Prostate gland (tissue), 2 donors: ENCODE measurements around the gene ASGR1. TPM values are rescaled to one million over a fixed set of nuclear protein-coding genes. Genes with fewer than 3 reads are reported as not detected.

Experiments
- DNase-seq: peaks from one replicate; pipeline ENCODE4 v3.0.0-alpha.2; 2019; ENCODE audit warnings: low spot score
- H3K27ac ChIP-seq, 2 donors: fragments of 200-600 bp; sonication (generic); 2 replicates each; pipeline ENCODE4 v1.5.1; 2017 to 2019
- H3K27me3 ChIP-seq: fragments of 200-600 bp; sonication (generic); replicated peaks from 2 replicates; pipeline ENCODE4 v1.5.1; 2019; ENCODE audit not compliant: insufficient read depth
- H3K36me3 ChIP-seq, 2 donors: fragments of 200-600 bp; sonication (generic); 1 replicate in 1 of 2; 2 replicates in 1 of 2; pipeline versions ENCODE4 v1.5.1 to v1.8.1; 2017 to 2019
- H3K4me1 ChIP-seq: fragments of 200-600 bp; sonication (generic); replicated peaks from 2 replicates; pipeline ENCODE4 v1.5.1; 2019
- H3K4me3 ChIP-seq, 2 donors: fragments of 200-600 bp; sonication (generic); 2 replicates each; pipeline ENCODE4 v1.5.1; 2017 to 2019
- H3K9me3 ChIP-seq: fragments of 200-600 bp; sonication (generic); 2 replicates; pipeline ENCODE4 v1.5.1; 2017
- CTCF ChIP-seq, 4 experiments: fragments of 200-600 bp in 2 of 4; fragments of 450-650 bp in 2 of 4; sonication (generic) in 2 of 4; IDR thresholded peaks; 1 replicate in 3 of 4; 2 replicates in 1 of 4; pipeline ENCODE4 v1.5.1; 2016 to 2019; ENCODE audit warnings: antibody characterized with exemption in 4 of 4, mild to moderate bottlenecking in 2 of 4, moderate library complexity in 2 of 4
- POLR2A ChIP-seq: fragments of 450-650 bp; IDR thresholded peaks from one replicate; pipeline ENCODE4 v1.6.1; 2016; ENCODE audit warnings: antibody characterized with exemption, mild to moderate bottlenecking
- POLR2AphosphoS5 ChIP-seq: sonication (generic); formaldehyde crosslinking; IDR thresholded peaks from one replicate; pipeline ENCODE4 v1.6.1; 2017; ENCODE audit warnings: antibody characterized with exemption
- WGBS: methylation state at CpG from one replicate; pipeline ENCODE4 v1.1.5; 2018; 5-methylcytosine and 5-hydroxymethylcytosine counted together
- intact Hi-C: fragments of 100-400 bp; cut with DNase I; formaldehyde crosslinking; loops from one replicate; pipeline ENCODE4 v1.14.2; 2022
- total RNA-seq, 2 donors: library from RNA; depleted of rRNA; stranded (reverse); fragments of >200 nt; gene quantifications; one replicate each; pipeline ENCODE4 v1.1.0, GENCODE V29; 2016

Gene ASGR1
- 1 to 10 TPM in 1 of 2 donors, under 1 TPM in 1; 0.50 to 9.4 TPM for total RNA-seq

- intact Hi-C loops = loop anchor here (5.0 kb wide), 1 partner anchor 132 kb away; no protein-coding TSS in a partner anchor
- no peak for DNase-seq
- Histone ChIP-seq H3K27me3 (no peaks in the 10 kb centered on the region), H3K27ac (no peak within 1 kb of the TSS), H3K36me3 (no peaks in the 10 kb centered on the region), H3K9me3 (no peaks in the 10 kb centered on the region), H3K4me3 (no peak within 1 kb of the TSS), H3K4me1 (peaks cover 6% of the 10 kb centered on the region)
- TF ChIP-seq POLR2AphosphoS5 (no peak), POLR2A (no peak), CTCF (IDR thresholded peaks at IDR 0.05) (no peak)
- 60% methylated on average over 20 of the region's 20 CpGs for WGBS
Measured at GRCh38 chr17:7179317-7180254, at the start of gene ASGR1. TSS of gene ASGR1 (minus strand) at chr17:7179370. CDS start at chr17:7178563, 807 bp downstream.

GRCh38 chr17:7228920-7229319 is 49.8 kb upstream of the ASGR1 start:
- H3K36me3 ChIP-seq = peaks cover 2 to 24% of the 10 kb centered on the region in 2 donors
- TF ChIP-seq CTCF (IDR thresholded peaks at IDR 0.05) (no peak), POLR2AphosphoS5 (no peak), POLR2A (no peak)

GRCh38 chr17:7226721-7227710 is 47.8 kb upstream of the ASGR1 start:
- Histone ChIP-seq H3K36me3 (peaks cover 2 to 35% of the 10 kb centered on the region in 2 donors), H3K9me3 (no peaks in the 10 kb centered on the region), H3K4me3 (no peak overlapping the region), H3K27me3 (no peaks in the 10 kb centered on the region), H3K4me1 (peaks cover 13% of the 10 kb centered on the region), H3K27ac (peak overlapping the region; percentile 86 to 99)
- TF ChIP-seq POLR2AphosphoS5 (no peak), POLR2A (no peak), CTCF (IDR thresholded peaks at IDR 0.05) (no peak)
- DNase-seq = no peak
- intact Hi-C loops = no loop called here
- WGBS = 94% methylated on average over 27 of the region's 31 CpGs

More at GRCh38 chr17:7228920-7229319, 49.8 kb upstream of the ASGR1 start:
- no peaks in the 10 kb centered on the region for H3K9me3 ChIP-seq
- H3K27me3 ChIP-seq = no peaks in the 10 kb centered on the region
- intact Hi-C loops = no loop called here
- 85% methylated on average over 14 of the region's 14 CpGs for WGBS
- H3K4me3 ChIP-seq = no peak overlapping the region
- peak overlapping the region; percentile 86 to 99 for H3K27ac ChIP-seq
- peaks cover 13% of the 10 kb centered on the region for H3K4me1 ChIP-seq
- DNase-seq = no peak

- H3K27ac ChIP-seq = peak overlapping the region; percentile 57 to 99
- WGBS = 69% methylated on average over 21 of the region's 21 CpGs
Measured at GRCh38 chr17:7225711-7226331, 46.7 kb upstream of the ASGR1 start.

More at GRCh38 chr17:7225711-7226331, 46.7 kb upstream of the ASGR1 start:
- Histone ChIP-seq H3K4me3 (no peak overlapping the region), H3K27me3 (no peaks in the 10 kb centered on the region), H3K4me1 (peaks cover 20% of the 10 kb centered on the region), H3K36me3 (peaks cover 2 to 35% of the 10 kb centered on the region in 2 donors), H3K9me3 (no peaks in the 10 kb centered on the region)
- TF ChIP-seq CTCF (IDR thresholded peaks at IDR 0.05) (no peak), POLR2A (no peak), POLR2AphosphoS5 (no peak)
- no peak for DNase-seq
- intact Hi-C loops = no loop called here
